ENCODE measurements around the gene ZFYVE26.

Gene ZFYVE26

DNA sequence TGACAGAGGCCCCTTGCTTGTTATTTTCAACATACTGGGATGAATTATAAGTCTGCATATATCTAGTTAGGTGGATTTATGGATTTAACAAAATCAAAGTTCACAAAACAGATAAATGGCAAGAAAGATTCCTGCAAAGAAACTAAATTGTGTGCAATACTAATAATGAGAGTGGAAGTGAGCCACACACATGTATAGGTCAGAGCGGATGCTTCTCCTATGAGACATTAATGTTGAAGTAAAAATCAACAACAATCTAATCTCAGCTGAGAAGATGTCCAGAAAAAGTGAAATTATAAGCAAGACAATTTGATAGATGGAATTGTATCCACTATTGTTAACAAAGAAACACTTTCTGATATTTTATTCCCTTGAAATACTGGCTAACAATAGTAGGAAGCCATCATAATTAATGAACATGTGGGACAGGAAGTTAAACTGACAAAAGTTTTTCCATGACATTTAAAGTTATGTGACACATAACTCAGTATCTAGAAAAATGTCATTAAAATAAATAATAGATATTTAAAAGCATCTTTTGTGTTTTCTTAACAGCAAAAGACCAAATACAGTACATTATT, 42.9 kb upstream of the ZFYVE26 start:
- ChIA-PET CTCF (no interaction called here), POLR2A (no interaction called here)
- Histone ChIP-seq H3K4me3 (ENCODE audit: low read depth, low read length) (no peak overlapping the region), H3K27ac (ENCODE audit: extremely low read depth, low read depth, low read length) (no peak overlapping the region), H3K36me3 (ENCODE audit: control insufficient read depth in 2 of 2, insufficient read depth in 1 of 2, low read length in 2 of 2) (no peaks in the 10 kb centered on the region; a peak in 1 of 3 replicates), H3K4me1 (ENCODE audit: control insufficient read depth, insufficient read depth, low read length) (no peaks in the 10 kb centered on the region), H3K9me3 (ENCODE audit: control insufficient read depth, insufficient read depth, low read depth, low read length) (no peaks in the 10 kb centered on the region)
- TF ChIP-seq REPIN1 (tag by site-specific recombination; IDR thresholded peaks at IDR 0.05; ENCODE audit: low read depth): no peak
- TF ChIP-seq KLF10 (tag by site-specific recombination; IDR thresholded peaks at IDR 0.05): no peak

DNA sequence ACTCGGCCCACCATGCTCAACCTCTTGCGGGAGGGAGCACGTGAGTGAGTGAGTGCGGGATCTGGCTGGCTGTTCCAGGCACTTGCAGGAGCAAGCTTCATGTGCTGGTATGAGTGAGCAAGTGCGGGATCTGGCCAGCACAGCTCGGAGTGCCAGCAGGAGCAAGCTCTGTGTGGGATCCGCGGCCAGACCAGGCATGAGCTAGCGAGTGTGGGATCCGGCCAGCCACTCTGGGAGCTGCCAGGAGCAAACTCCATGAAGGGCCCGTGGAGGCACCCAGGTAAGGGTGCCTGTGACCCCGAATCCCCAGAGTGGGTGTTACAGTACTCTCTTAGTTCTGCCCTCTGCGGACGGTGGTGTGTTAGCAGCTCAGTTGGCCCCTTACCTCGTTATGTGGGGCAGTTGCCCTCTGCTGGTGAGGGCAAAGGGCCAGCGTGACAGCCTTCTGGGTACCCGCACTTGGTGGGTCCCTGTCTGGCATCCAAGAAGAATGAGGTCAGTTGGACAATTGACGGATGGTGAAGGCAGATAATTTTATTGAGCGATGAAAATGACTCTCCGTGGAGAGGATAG, 41.5 kb upstream of the ZFYVE26 start:
- Histone ChIP-seq H3K4me3 (ENCODE audit: low read depth, low read length) (no peak overlapping the region), H3K36me3 (ENCODE audit: control insufficient read depth in 2 of 2, insufficient read depth in 1 of 2, low read length in 2 of 2) (no peaks in the 10 kb centered on the region; a peak in 1 of 3 replicates), H3K27ac (ENCODE audit: extremely low read depth, low read depth, low read length) (no peak overlapping the region), H3K9me3 (ENCODE audit: control insufficient read depth, insufficient read depth, low read depth, low read length) (no peaks in the 10 kb centered on the region), H3K4me1 (ENCODE audit: control insufficient read depth, insufficient read depth, low read length) (no peaks in the 10 kb centered on the region)
- TF ChIP-seq, protein P1, sequence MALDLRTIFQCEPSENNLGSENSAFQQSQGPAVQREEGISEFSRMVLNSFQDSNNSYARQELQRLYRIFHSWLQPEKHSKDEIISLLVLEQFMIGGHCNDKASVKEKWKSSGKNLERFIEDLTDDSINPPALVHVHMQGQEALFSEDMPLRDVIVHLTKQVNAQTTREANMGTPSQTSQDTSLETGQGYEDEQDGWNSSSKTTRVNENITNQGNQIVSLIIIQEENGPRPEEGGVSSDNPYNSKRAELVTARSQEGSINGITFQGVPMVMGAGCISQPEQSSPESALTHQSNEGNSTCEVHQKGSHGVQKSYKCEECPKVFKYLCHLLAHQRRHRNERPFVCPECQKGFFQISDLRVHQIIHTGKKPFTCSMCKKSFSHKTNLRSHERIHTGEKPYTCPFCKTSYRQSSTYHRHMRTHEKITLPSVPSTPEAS (tag by site-specific recombination; IDR thresholded peaks at IDR 0.05): no peak
- TF ChIP-seq SP2 (tag by site-specific recombination; IDR thresholded peaks at IDR 0.05) (no peak), SCRT1 (tag by site-specific recombination; IDR thresholded peaks at IDR 0.05; ENCODE audit: borderline replicate concordance) (no peak)
- ChIA-PET POLR2A (no interaction called here), CTCF (interaction anchor here (1.2 kb wide), 1 partner anchor 76 kb away, joined by 3 read pairs; no protein-coding TSS in a partner anchor)

DNA sequence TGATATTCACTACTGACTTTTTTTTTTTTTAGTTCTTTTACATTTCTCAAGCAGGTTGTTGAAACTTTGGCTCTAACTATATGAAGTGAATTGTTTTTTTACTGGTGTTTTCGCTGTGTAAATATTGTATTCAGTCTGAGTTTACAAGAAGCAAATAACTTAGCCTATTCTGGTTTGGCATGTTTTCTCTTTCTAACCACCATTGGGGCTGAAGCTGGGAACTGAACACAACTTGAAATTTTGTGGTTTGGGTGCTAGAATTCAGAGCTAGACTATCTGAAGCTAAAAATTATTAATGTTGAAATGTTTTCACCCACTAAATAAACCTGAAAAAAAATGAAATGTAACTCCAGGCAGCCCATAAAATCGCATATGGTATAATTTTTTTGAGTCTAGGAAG, 40.4 kb upstream of the ZFYVE26 start:
- CTCF ChIA-PET: interaction anchor here (0.7 to 1.2 kb wide), 2 partner anchors 77 to 988 kb away, joined by 3 read pairs; no protein-coding TSS in a partner anchor
- POLR2A ChIA-PET: no interaction called here
- no peaks in the 10 kb centered on the region for H3K9me3 ChIP-seq (ENCODE audit: control insufficient read depth, insufficient read depth, low read depth, low read length)

DNA sequence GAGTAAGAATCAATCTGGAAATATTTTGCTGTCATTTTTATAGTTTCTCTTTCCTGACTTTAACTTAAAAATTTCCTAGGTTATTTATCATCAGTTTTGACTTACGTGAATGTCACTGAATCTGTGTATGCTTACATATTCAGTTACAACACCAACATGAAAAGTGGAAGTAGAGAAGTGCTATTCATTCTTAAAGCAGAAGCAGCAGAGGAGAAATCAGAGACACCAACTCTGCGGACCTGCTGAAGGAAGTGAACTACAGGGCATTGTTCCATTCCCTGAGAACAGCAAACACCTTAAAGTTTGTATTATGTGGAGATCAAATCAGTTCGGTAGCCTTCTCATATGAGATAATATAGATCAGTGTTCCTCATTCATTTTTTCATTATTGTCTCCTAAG, 37.3 kb upstream of the ZFYVE26 start:
- no peaks in the 10 kb centered on the region for H3K9me3 ChIP-seq (ENCODE audit: control insufficient read depth, insufficient read depth, low read depth, low read length)
- H3K36me3 ChIP-seq (ENCODE audit: control insufficient read depth in 2 of 2, insufficient read depth in 1 of 2, low read length in 2 of 2): no peaks in the 10 kb centered on the region; a peak in 1 of 3 replicates
- H3K4me1 ChIP-seq (ENCODE audit: control insufficient read depth, insufficient read depth, low read length): no peaks in the 10 kb centered on the region
- H3K4me3 ChIP-seq (ENCODE audit: low read depth, low read length): no peak overlapping the region
- no peak overlapping the region for H3K27ac ChIP-seq (ENCODE audit: extremely low read depth, low read depth, low read length)
- POLR2A ChIA-PET: interaction anchor here (0.7 kb wide), 2 partner anchors 19 to 23 kb away, joined by 4 read pairs; no protein-coding TSS in a partner anchor
- CTCF ChIA-PET: no interaction called here
- no peak for TF ChIP-seq SP7 (tag by site-specific recombination; IDR thresholded peaks at IDR 0.05)
- TF ChIP-seq ZSCAN23 (tag by site-specific recombination; IDR thresholded peaks at IDR 0.05): no peak

More for the DNA sequence above, 40.4 kb upstream of the ZFYVE26 start:
- no peak overlapping the region for H3K27ac ChIP-seq (ENCODE audit: extremely low read depth, low read depth, low read length)
- H3K4me1 ChIP-seq (ENCODE audit: control insufficient read depth, insufficient read depth, low read length): no peaks in the 10 kb centered on the region
- TF ChIP-seq ZNF548 (tag by site-specific recombination; IDR thresholded peaks at IDR 0.05) (no peak), YY2 (tag by site-specific recombination; IDR thresholded peaks at IDR 0.05) (no peak), ZNF473 (tag by site-specific recombination; IDR thresholded peaks at IDR 0.05) (no peak), ZNF555 (tag by site-specific recombination; conservative IDR thresholded peaks at IDR 0.05) (no peak), ZNF529 (tag by site-specific recombination; IDR thresholded peaks at IDR 0.05; ENCODE audit: insufficient replicate concordance) (no peak)
- TF ChIP-seq, protein P2, sequence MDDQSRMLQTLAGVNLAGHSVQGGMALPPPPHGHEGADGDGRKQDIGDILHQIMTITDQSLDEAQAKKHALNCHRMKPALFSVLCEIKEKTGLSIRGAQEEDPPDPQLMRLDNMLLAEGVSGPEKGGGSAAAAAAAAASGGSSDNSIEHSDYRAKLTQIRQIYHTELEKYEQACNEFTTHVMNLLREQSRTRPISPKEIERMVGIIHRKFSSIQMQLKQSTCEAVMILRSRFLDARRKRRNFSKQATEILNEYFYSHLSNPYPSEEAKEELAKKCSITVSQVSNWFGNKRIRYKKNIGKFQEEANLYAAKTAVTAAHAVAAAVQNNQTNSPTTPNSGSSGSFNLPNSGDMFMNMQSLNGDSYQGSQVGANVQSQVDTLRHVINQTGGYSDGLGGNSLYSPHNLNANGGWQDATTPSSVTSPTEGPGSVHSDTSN (CRISPR knock-in tag; IDR thresholded peaks at IDR 0.05): no peak
- TF ChIP-seq, protein P3, sequence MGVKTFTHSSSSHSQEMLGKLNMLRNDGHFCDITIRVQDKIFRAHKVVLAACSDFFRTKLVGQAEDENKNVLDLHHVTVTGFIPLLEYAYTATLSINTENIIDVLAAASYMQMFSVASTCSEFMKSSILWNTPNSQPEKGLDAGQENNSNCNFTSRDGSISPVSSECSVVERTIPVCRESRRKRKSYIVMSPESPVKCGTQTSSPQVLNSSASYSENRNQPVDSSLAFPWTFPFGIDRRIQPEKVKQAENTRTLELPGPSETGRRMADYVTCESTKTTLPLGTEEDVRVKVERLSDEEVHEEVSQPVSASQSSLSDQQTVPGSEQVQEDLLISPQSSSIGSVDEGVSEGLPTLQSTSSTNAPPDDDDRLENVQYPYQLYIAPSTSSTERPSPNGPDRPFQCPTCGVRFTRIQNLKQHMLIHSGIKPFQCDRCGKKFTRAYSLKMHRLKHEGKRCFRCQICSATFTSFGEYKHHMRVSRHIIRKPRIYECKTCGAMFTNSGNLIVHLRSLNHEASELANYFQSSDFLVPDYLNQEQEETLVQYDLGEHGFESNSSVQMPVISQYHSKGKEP (tag by site-specific recombination; IDR thresholded peaks at IDR 0.05): no peak
- no peaks in the 10 kb centered on the region; a peak in 1 of 3 replicates for H3K36me3 ChIP-seq (ENCODE audit: control insufficient read depth in 2 of 2, insufficient read depth in 1 of 2, low read length in 2 of 2)
- H3K4me3 ChIP-seq (ENCODE audit: low read depth, low read length): no peak overlapping the region
